MM.1S (cell line): ENCODE measurements around the gene KDSR.

Experiments used
- DNase-seq: peaks from one replicate; pipeline ENCODE4 v3.0.0-alpha.2; 2015
- H2AFZ ChIP-seq: fragments of 300-600 bp; sonication (generic); 2 replicates; pipeline ENCODE4 v1.6.0; 2016; ENCODE audit warnings: antibody characterized with exemption, low read length
- H3F3A ChIP-seq: fragments of 300-600 bp; sonication (generic); 2 replicates; pipeline ENCODE4 v1.6.1; 2016; ENCODE audit warnings: mild to moderate bottlenecking, antibody characterized with exemption, low read length, moderate library complexity, mixed read lengths; ENCODE audit not compliant: insufficient read depth
- H3K27ac ChIP-seq: fragments of 300-600 bp; sonication (generic); 2 replicates; pipeline ENCODE4 v1.5.1; 2016; ENCODE audit warnings: mild to moderate bottlenecking, low read length
- H3K27me3 ChIP-seq: fragments of 300-600 bp; sonication (generic); replicated peaks from 2 replicates; pipeline ENCODE4 v1.6.0; 2016; ENCODE audit warnings: low read length; ENCODE audit not compliant: insufficient read depth
- H3K36me3 ChIP-seq: fragments of 300-600 bp; sonication (generic); replicated peaks from 2 replicates; pipeline ENCODE4 v1.6.1; 2016; ENCODE audit warnings: mild to moderate bottlenecking, low read length, mixed read lengths; ENCODE audit not compliant: insufficient read depth
- H3K4me1 ChIP-seq: fragments of 300-600 bp; sonication (generic); 2 replicates; pipeline ENCODE4 v1.6.1; 2016; ENCODE audit warnings: low read length, mixed read lengths
- H3K4me2 ChIP-seq: fragments of 300-600 bp; sonication (generic); 2 replicates; pipeline ENCODE4 v1.6.0; 2016; ENCODE audit warnings: low read depth, low read length
- H3K4me3 ChIP-seq: fragments of 300-600 bp; sonication (generic); 2 replicates; pipeline ENCODE4 v1.5.1; 2016; ENCODE audit warnings: low read length, mixed read lengths
- H3K79me2 ChIP-seq: fragments of 300-600 bp; sonication (generic); 2 replicates; pipeline ENCODE4 v1.6.1; 2016; ENCODE audit warnings: mixed run types, low read length, mixed read lengths
- H3K9ac ChIP-seq: fragments of 300-600 bp; sonication (generic); 2 replicates; pipeline ENCODE4 v1.6.1; 2016; ENCODE audit warnings: low read length, mixed read lengths
- H3K9me2 ChIP-seq: fragments of 300-600 bp; sonication (generic); replicated peaks from 2 replicates; pipeline ENCODE4 v1.6.1; 2016; ENCODE audit warnings: mild to moderate bottlenecking, low read length, mixed read lengths; ENCODE audit not compliant: insufficient read depth
- H3K9me3 ChIP-seq: fragments of 300-600 bp; sonication (generic); replicated peaks from 2 replicates; pipeline ENCODE4 v1.6.1; 2016; ENCODE audit warnings: mild to moderate bottlenecking, low read length, mixed read lengths; ENCODE audit not compliant: insufficient read depth
- H4K20me1 ChIP-seq: fragments of 300-600 bp; sonication (generic); 2 replicates; pipeline ENCODE4 v1.6.1; 2016; ENCODE audit warnings: mild to moderate bottlenecking, low read length, moderate library complexity, mixed read lengths; ENCODE audit not compliant: insufficient read depth
- CTCF ChIP-seq: fragments of 300-600 bp; sonication (generic); IDR thresholded peaks from 2 replicates; pipeline ENCODE4 v1.5.1; 2016; ENCODE audit warnings: antibody characterized with exemption, low read length, mixed read lengths
- EZH2 ChIP-seq: fragments of 300-600 bp; sonication (generic); optimal IDR thresholded peaks from 2 replicates; pipeline ENCODE3; 2017; ENCODE audit warnings: low read depth, mild to moderate bottlenecking, antibody characterized with exemption, low read length, mixed read lengths
- EZH2phosphoT487 ChIP-seq: fragments of 300-600 bp; sonication (generic); IDR thresholded peaks from 2 replicates; pipeline ENCODE4 v1.6.1; 2018; ENCODE audit warnings: antibody characterized with exemption, low read length

KDSR gene

DNA sequence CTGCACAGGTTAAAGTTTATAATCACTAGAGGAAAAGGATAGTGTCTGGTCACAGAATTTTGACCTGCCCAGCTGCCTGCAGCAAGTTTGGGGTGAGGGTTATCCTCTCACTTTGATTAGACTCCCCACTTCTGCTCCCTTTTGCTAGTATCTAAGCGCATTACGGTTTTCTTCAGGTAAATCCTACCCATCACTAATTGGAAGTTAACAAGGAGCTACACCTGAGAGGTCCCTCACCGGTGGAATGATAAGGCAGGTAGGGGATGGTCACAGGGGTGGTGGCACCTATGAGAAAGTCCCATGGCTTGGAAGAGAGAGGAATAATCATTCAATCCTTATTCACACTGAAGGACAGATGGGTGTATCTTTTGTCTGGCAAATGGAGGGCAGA is 55.0 kb downstream of the KDSR start:
- Histone ChIP-seq H3K79me2 (peaks cover 98% of the 10 kb centered on the region), H3K27ac (no peak overlapping the region)
- DNase-seq = no peak

GRCh38 chr18:63311118-63312018 is 55.6 kb downstream of the KDSR start:
- no peak overlapping the region for H2AFZ ChIP-seq
- no peak for DNase-seq
- 0 out of 2 replicates have a peak, but pooled peaks cover 3% of the 10 kb centered on the region for H3K36me3 ChIP-seq
- H3K79me2 ChIP-seq = peaks cover 98% of the 10 kb centered on the region
- no peaks in the 10 kb centered on the region for H3K9me3 ChIP-seq
- no peak overlapping the region for H3K4me3 ChIP-seq
- H3K9me2 ChIP-seq = no peaks in the 10 kb centered on the region
- no peak overlapping the region for H3K9ac ChIP-seq
- no peak overlapping the region for H3K27ac ChIP-seq
- H3F3A ChIP-seq = no peaks in the 10 kb centered on the region
- no peak for TF ChIP-seq CTCF
- TF ChIP-seq EZH2 = no peak
- no peak for TF ChIP-seq EZH2phosphoT487
- no peak overlapping the region for H3K4me2 ChIP-seq
- H4K20me1 ChIP-seq = 0 out of 2 replicates have a peak, but pooled peaks cover 6% of the 10 kb centered on the region
- H3K27me3 ChIP-seq = no peaks in the 10 kb centered on the region
- peaks cover 17% of the 10 kb centered on the region for H3K4me1 ChIP-seq

More for the DNA sequence above, 55.0 kb downstream of the KDSR start:
- 0 out of 2 replicates have a peak, but pooled peaks cover 6% of the 10 kb centered on the region for H4K20me1 ChIP-seq
- H3F3A ChIP-seq = peaks cover 3% of the 10 kb centered on the region
- TF ChIP-seq CTCF (no peak), EZH2phosphoT487 (no peak), EZH2 (no peak)
- no peaks in the 10 kb centered on the region for H3K9me3 ChIP-seq
- no peak overlapping the region for H3K9ac ChIP-seq
- no peak overlapping the region for H2AFZ ChIP-seq
- 0 out of 2 replicates have a peak, but pooled peaks cover 3% of the 10 kb centered on the region for H3K36me3 ChIP-seq
- no peak overlapping the region for H3K4me2 ChIP-seq
- no peaks in the 10 kb centered on the region for H3K27me3 ChIP-seq
- H3K4me3 ChIP-seq = no peak overlapping the region
- H3K4me1 ChIP-seq = peaks cover 17% of the 10 kb centered on the region
- no peaks in the 10 kb centered on the region for H3K9me2 ChIP-seq

GRCh38 chr18:63309422-63309821 is 57.6 kb downstream of the KDSR start:
- Histone ChIP-seq H3K9me2 (no peaks in the 10 kb centered on the region), H3K27me3 (no peaks in the 10 kb centered on the region), H3F3A (no peaks in the 10 kb centered on the region), H3K27ac (no peak overlapping the region), H3K4me2 (no peak overlapping the region), H3K4me3 (no peak overlapping the region), H4K20me1 (0 out of 2 replicates have a peak, but pooled peaks cover 6% of the 10 kb centered on the region), H3K9ac (no peak overlapping the region), H2AFZ (no peak overlapping the region), H3K36me3 (0 out of 2 replicates have a peak, but pooled peaks cover 3% of the 10 kb centered on the region), H3K9me3 (no peaks in the 10 kb centered on the region), H3K4me1 (peaks cover 12% of the 10 kb centered on the region), H3K79me2 (peaks cover 98% of the 10 kb centered on the region)
- no peak for DNase-seq
- TF ChIP-seq EZH2 = no peak
- no peak for TF ChIP-seq EZH2phosphoT487
- no peak for TF ChIP-seq CTCF
